ENCODE data around the gene OBSCN. TPM values are rescaled to one million over a fixed set of nuclear protein-coding genes. Genes with fewer than 3 reads are reported as not detected.

Gene OBSCN
- total and polyA plus RNA-seq, 10 of the 15 experiments (the other 5 are each of a cell fraction or from before 2014, with no cell fraction given) = 0.01 to 0.36 (median 0.08) TPM; not detected in 2

DNA sequence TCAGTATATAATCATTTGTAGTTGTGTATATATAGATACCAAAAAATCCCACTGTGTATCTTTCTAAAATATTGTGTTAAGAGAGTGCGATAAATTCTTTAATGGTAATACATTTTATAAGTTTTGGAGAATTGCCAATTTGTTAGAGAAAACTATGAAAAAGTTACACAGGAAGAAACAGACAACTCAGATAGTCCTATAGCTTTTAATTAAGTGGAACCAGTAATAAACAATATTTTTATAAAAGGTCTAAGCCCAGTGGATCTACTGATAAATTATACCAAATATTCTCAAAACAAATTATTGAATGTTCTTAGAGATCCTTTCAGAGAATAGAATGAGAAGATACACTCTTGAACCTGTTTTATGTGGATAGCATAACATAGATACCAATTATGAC is 50.6 kb downstream of the OBSCN start:
- ATAC-seq (no peak), DNase-seq (ENCODE audit: low read depth, low spot score) (no peak), FAIRE-seq (no peak)
- SMC1A ChIA-PET (ENCODE audit: uncharacterized antibody, unreplicated experiment) = no interaction called here
- H3K36me3 ChIP-seq (ENCODE audit: control insufficient read depth in 2 of 2, insufficient read depth in 2 of 2, low read length in 1 of 2) = no peaks in the 10 kb centered on the region
- in situ Hi-C loops (cut with MboI) = no loop called here
- RAD21 ChIA-PET (ENCODE audit: unreplicated experiment) = no interaction called here
- no peak overlapping the region for H3K27ac ChIP-seq (ENCODE audit: control insufficient read depth, insufficient read depth)
- 95% methylated on average over 1 of the region's 1 CpG for WGBS (ENCODE audit: insufficient coverage, insufficient replicate concordance, low lambda C conversion rate, missing lambda C conversion rate)
- TF ChIP-seq ESRRA (IDR thresholded peaks at IDR 0.05; ENCODE audit: low read length) (no peak), RAD51 (IDR thresholded peaks at IDR 0.05) (no peak), BHLHE40 (IDR thresholded peaks at IDR 0.05; ENCODE audit: borderline replicate concordance in 1 of 2, low read depth in 2 of 2, low read length in 1 of 2) (no peak), PAX5 (IDR thresholded peaks at IDR 0.05; ENCODE audit: borderline replicate concordance, low read depth, low read length) (no peak), YY1 (IDR thresholded peaks at IDR 0.05; ENCODE audit: low read depth, low read length) (no peak)
- TF ChIP-seq, protein P1, sequence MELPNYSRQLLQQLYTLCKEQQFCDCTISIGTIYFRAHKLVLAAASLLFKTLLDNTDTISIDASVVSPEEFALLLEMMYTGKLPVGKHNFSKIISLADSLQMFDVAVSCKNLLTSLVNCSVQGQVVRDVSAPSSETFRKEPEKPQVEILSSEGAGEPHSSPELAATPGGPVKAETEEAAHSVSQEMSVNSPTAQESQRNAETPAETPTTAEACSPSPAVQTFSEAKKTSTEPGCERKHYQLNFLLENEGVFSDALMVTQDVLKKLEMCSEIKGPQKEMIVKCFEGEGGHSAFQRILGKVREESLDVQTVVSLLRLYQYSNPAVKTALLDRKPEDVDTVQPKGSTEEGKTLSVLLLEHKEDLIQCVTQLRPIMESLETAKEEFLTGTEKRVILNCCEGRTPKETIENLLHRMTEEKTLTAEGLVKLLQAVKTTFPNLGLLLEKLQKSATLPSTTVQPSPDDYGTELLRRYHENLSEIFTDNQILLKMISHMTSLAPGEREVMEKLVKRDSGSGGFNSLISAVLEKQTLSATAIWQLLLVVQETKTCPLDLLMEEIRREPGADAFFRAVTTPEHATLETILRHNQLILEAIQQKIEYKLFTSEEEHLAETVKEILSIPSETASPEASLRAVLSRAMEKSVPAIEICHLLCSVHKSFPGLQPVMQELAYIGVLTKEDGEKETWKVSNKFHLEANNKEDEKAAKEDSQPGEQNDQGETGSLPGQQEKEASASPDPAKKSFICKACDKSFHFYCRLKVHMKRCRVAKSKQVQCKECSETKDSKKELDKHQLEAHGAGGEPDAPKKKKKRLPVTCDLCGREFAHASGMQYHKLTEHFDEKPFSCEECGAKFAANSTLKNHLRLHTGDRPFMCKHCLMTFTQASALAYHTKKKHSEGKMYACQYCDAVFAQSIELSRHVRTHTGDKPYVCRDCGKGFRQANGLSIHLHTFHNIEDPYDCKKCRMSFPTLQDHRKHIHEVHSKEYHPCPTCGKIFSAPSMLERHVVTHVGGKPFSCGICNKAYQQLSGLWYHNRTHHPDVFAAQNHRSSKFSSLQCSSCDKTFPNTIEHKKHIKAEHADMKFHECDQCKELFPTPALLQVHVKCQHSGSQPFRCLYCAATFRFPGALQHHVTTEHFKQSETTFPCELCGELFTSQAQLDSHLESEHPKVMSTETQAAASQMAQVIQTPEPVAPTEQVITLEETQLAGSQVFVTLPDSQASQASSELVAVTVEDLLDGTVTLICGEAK (IDR thresholded peaks at IDR 0.05; ENCODE audit: borderline replicate concordance) = no peak
- H3K79me2 ChIP-seq (ENCODE audit: control insufficient read depth, insufficient read depth, low read length) = no peaks in the 10 kb centered on the region
- no peak overlapping the region for H2AFZ ChIP-seq (ENCODE audit: control insufficient read depth, low read depth, low read length)
- H3K4me1 ChIP-seq (ENCODE audit: control insufficient read depth, insufficient read depth, low read length) = no peaks in the 10 kb centered on the region
- BruUV-seq (replicated peaks) = no TSS peak
- H3K9ac ChIP-seq (ENCODE audit: control insufficient read depth, insufficient read depth, low read length) = no peak overlapping the region
- H3K4me3 ChIP-seq = no peak overlapping the region
- H4K20me1 ChIP-seq (ENCODE audit: control insufficient read depth, insufficient read depth) = no peaks in the 10 kb centered on the region
- POLR2A ChIA-PET = no interaction called here
- CTCF ChIA-PET = no interaction called here
- H3K4me2 ChIP-seq (ENCODE audit: control insufficient read depth, insufficient read depth) = no peak overlapping the region
- H3K27me3 ChIP-seq (replicated peaks in 1 of 2; ENCODE audit: control insufficient read depth in 2 of 2, insufficient read depth in 2 of 2, low read length in 1 of 2) = no peaks in the 10 kb centered on the region
- no peaks in the 10 kb centered on the region for H3K9me3 ChIP-seq (replicated peaks; ENCODE audit: control insufficient read depth, insufficient read depth, low read length)
- intact Hi-C loops (cut with micrococcal nuclease; ENCODE audit: unreplicated experiment) = no loop called here
